Panc1 (cell line): ENCODE data around the gene TMEM86A. TPM values are rescaled to one million over a fixed set of nuclear protein-coding genes. Genes with fewer than 3 reads are reported as not detected.

Source experiments
- ATAC-seq: fragments of 200-7000 bp; cut with Tn5 transposase; 2 replicates; pipeline ENCODE4 v1.9.1; 2020; ENCODE audit warnings: mild to moderate bottlenecking, moderate library complexity
- BruUV-seq: library from RNA; stranded (reverse); fragments of 400-500 nt; replicated peaks from 2 replicates; lab custom pipeline; 2021; lab: Mats Ljungman, UMichigan
- CTCF ChIA-PET: fragments of 300-600 bp; sonication (Branson Sonifier 250); formaldehyde crosslinking; loops from one replicate; lab custom pipeline; 2022; ENCODE audit warnings: antibody characterized with exemption; lab: Charles Lee
- POLR2A ChIA-PET: fragments of 300-600 bp; sonication (Branson Sonifier 250); formaldehyde crosslinking; loops from one replicate; lab custom pipeline; 2022; ENCODE audit warnings: antibody characterized with exemption; lab: Charles Lee
- DNase-seq: peaks from one replicate; pipeline ENCODE4 v3.0.0-alpha.2; 2010; ENCODE audit warnings: low read depth, low spot score
- H3K27ac ChIP-seq: 2 replicates; pipeline ENCODE4 v1.5.1; 2011; ENCODE audit warnings: mild to moderate bottlenecking, low read length, inconsistent platforms
- H3K27me3 ChIP-seq: fragments of 200-500 bp; sonication (Bioruptor generic); 2 replicates; pipeline ENCODE4 v1.6.0; 2014; ENCODE audit warnings: low read length, inconsistent platforms; ENCODE audit not compliant: control insufficient read depth, insufficient read depth
- H3K36me3 ChIP-seq: fragments of 200-500 bp; sonication (Bioruptor generic); 2 replicates; pipeline ENCODE4 v1.5.1; 2014; ENCODE audit warnings: inconsistent platforms, mild to moderate bottlenecking, low read length, moderate library complexity; ENCODE audit not compliant: control insufficient read depth, insufficient read depth
- H3K4me1 ChIP-seq: 2 replicates; pipeline ENCODE4 v1.5.1; 2011; ENCODE audit warnings: inconsistent platforms, mild to moderate bottlenecking, low read length, moderate library complexity; ENCODE audit not compliant: control insufficient read depth, insufficient read depth
- H3K4me3 ChIP-seq, 2 experiments: 2 replicates each; pipeline ENCODE4 v1.5.1; 2011 to 2012; ENCODE audit warnings: low read depth in 2 of 2, low read length in 2 of 2, mild to moderate bottlenecking in 2 of 2, inconsistent platforms in 1 of 2, moderate library complexity in 1 of 2
- H3K9me3 ChIP-seq: fragments of 200-500 bp; sonication (Bioruptor generic); 2 replicates; pipeline ENCODE4 v1.5.1; 2014; ENCODE audit warnings: low read depth, mild to moderate bottlenecking, inconsistent platforms, low read length, moderate library complexity; ENCODE audit not compliant: control insufficient read depth, insufficient read depth
- POLR2AphosphoS5 ChIP-seq: IDR thresholded peaks from 2 replicates; pipeline ENCODE4 v1.6.1; 2012; ENCODE audit warnings: mild to moderate bottlenecking, low read depth, low read length, moderate library complexity
- SIN3A ChIP-seq: IDR thresholded peaks from 2 replicates; pipeline ENCODE4 v1.6.1; 2012; ENCODE audit warnings: low read depth, mild to moderate bottlenecking, low read length, moderate library complexity, borderline replicate concordance; ENCODE audit not compliant: insufficient read depth
- TCF7L2 ChIP-seq: IDR thresholded peaks from 2 replicates; pipeline ENCODE4 v1.6.1; 2011; ENCODE audit warnings: mild to moderate bottlenecking, low read depth, low read length, inconsistent platforms
- in situ Hi-C: cut with HindIII; loops from 2 replicates; pipeline ENCODE4 v1.10.0; 2016; ENCODE audit warnings: low sequenced_read_pairs, low pct_unique_long_range_greater_than_20kb
- intact Hi-C: fragments of 100-400 bp; cut with micrococcal nuclease; formaldehyde crosslinking; loops from one replicate; pipeline ENCODE4 v1.10.0; 2022; ENCODE audit not compliant: unreplicated experiment
- total RNA-seq: library from RNA; stranded (reverse); gene quantifications from one replicate; pipeline ENCODE4 v1.2.1, GENCODE V29; 2021; ENCODE audit not compliant: unreplicated experiment
- TF ChIP-seq, protein P1 (sequence below), 2 experiments: IDR thresholded peaks; 2 replicates each; pipeline ENCODE4 v1.6.1; 2011 to 2012; ENCODE audit warnings: low read depth in 2 of 2, control low read depth in 1 of 2, low read length in 1 of 2, mild to moderate bottlenecking in 1 of 2, moderate library complexity in 1 of 2; ENCODE audit not compliant: insufficient read depth in 1 of 2
- TF ChIP-seq, protein P2 (sequence below): fragments of 450-650 bp; IDR thresholded peaks from 2 replicates; pipeline ENCODE4 v1.5.1; 2017; ENCODE audit warnings: mild to moderate bottlenecking

Gene TMEM86A
- total RNA-seq, 1 experiment from 2014 or later: 0.31 TPM

DNA sequence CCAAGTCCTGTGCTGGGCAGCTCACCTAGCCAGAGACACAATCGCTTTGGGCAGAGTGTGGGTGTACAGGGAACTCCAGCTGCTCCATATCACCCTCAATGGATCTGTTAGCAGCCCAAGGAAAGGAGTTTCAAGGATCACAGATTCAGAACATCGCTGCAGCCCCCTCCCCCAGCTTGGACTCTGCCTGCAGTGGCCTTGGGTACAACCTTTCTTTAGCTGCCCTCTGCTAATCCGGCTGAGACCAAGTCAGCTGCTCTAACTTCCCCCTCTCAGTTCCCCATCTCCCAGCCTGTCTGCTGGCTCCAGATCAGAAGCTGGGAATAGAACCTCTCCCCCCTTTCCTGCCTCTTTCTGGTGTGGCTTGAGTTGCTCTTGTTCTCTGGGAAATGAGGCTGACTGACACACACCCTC lies 1.3 kb downstream of the TMEM86A start:
- Histone ChIP-seq H3K27ac (no peak overlapping the region), H3K36me3 (no peaks in the 10 kb centered on the region), H3K9me3 (no peaks in the 10 kb centered on the region), H3K27me3 (peaks cover 8% of the 10 kb centered on the region), H3K4me1 (no peaks in the 10 kb centered on the region; the same call in 1 of the 2 replicates), H3K4me3 (no peak overlapping the region)
- ATAC-seq (no peak), DNase-seq (no peak)
- BruUV-seq: no TSS peak
- ChIA-PET CTCF (no interaction called here), POLR2A (no interaction called here)
- TF ChIP-seq TCF7L2: no peak
- TF ChIP-seq, protein P1, sequence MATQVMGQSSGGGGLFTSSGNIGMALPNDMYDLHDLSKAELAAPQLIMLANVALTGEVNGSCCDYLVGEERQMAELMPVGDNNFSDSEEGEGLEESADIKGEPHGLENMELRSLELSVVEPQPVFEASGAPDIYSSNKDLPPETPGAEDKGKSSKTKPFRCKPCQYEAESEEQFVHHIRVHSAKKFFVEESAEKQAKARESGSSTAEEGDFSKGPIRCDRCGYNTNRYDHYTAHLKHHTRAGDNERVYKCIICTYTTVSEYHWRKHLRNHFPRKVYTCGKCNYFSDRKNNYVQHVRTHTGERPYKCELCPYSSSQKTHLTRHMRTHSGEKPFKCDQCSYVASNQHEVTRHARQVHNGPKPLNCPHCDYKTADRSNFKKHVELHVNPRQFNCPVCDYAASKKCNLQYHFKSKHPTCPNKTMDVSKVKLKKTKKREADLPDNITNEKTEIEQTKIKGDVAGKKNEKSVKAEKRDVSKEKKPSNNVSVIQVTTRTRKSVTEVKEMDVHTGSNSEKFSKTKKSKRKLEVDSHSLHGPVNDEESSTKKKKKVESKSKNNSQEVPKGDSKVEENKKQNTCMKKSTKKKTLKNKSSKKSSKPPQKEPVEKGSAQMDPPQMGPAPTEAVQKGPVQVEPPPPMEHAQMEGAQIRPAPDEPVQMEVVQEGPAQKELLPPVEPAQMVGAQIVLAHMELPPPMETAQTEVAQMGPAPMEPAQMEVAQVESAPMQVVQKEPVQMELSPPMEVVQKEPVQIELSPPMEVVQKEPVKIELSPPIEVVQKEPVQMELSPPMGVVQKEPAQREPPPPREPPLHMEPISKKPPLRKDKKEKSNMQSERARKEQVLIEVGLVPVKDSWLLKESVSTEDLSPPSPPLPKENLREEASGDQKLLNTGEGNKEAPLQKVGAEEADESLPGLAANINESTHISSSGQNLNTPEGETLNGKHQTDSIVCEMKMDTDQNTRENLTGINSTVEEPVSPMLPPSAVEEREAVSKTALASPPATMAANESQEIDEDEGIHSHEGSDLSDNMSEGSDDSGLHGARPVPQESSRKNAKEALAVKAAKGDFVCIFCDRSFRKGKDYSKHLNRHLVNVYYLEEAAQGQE (IDR thresholded peaks at IDR 0.05; ENCODE audit: insufficient read depth in 1 of 2, low read depth in 2 of 2, low read length in 1 of 2): no peak
- TF ChIP-seq POLR2AphosphoS5: no peak
- TF ChIP-seq, protein P2, sequence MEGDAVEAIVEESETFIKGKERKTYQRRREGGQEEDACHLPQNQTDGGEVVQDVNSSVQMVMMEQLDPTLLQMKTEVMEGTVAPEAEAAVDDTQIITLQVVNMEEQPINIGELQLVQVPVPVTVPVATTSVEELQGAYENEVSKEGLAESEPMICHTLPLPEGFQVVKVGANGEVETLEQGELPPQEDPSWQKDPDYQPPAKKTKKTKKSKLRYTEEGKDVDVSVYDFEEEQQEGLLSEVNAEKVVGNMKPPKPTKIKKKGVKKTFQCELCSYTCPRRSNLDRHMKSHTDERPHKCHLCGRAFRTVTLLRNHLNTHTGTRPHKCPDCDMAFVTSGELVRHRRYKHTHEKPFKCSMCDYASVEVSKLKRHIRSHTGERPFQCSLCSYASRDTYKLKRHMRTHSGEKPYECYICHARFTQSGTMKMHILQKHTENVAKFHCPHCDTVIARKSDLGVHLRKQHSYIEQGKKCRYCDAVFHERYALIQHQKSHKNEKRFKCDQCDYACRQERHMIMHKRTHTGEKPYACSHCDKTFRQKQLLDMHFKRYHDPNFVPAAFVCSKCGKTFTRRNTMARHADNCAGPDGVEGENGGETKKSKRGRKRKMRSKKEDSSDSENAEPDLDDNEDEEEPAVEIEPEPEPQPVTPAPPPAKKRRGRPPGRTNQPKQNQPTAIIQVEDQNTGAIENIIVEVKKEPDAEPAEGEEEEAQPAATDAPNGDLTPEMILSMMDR: no peak
- TF ChIP-seq SIN3A: no peak
- intact Hi-C loops (no loop called here), in situ Hi-C loops (no loop called here)

GRCh38 chr11:18700375-18700774 lies 1.8 kb downstream of the TMEM86A start:
- Histone ChIP-seq H3K4me1 (no peaks in the 10 kb centered on the region; the same call in 1 of the 2 replicates), H3K9me3 (no peaks in the 10 kb centered on the region), H3K27ac (no peak overlapping the region), H3K36me3 (no peaks in the 10 kb centered on the region), H3K4me3 (no peak overlapping the region), H3K27me3 (peaks cover 10% of the 10 kb centered on the region)
- TF ChIP-seq SIN3A: no peak
- TF ChIP-seq, protein P2: no peak
- no peak for TF ChIP-seq TCF7L2
- TF ChIP-seq, protein P1 (IDR thresholded peaks at IDR 0.05; ENCODE audit: insufficient read depth in 1 of 2, low read depth in 2 of 2, low read length in 1 of 2): no peak
- ChIA-PET CTCF (no interaction called here), POLR2A (no interaction called here)
- in situ Hi-C loops: no loop called here
- ATAC-seq (no peak), DNase-seq (no peak)
- no TSS peak for BruUV-seq
- intact Hi-C loops: no loop called here
